G401 (cell line): ENCODE measurements around the gene RAB12. TPM values are rescaled to one million over a fixed set of nuclear protein-coding genes. Genes with fewer than 3 reads are reported as not detected.
"Not testable (repeated sequence)": the region's sequence is repeated elsewhere in the genome, so short reads cannot be mapped to it uniquely, and the experiment has no call there.

ENCODE experiments used
- DNase-seq: peaks from one replicate; pipeline ENCODE4 v3.0.0-alpha.2; 2015; ENCODE audit warnings: low spot score
- in situ Hi-C: cut with HindIII; loops from 2 replicates; pipeline ENCODE4 v1.10.0; 2016; ENCODE audit warnings: low sequenced_read_pairs, mixed read lengths
- total RNA-seq: library from RNA; depleted of rRNA; stranded (reverse); fragments of >200 nt; shearing (Covaris generic); gene quantifications from 2 replicates; pipeline ENCODE4 v1.2.3, GENCODE V29; 2014

The RAB12 gene
- total RNA-seq, 1 experiment from 2014 or later: 20.3 TPM

DNA sequence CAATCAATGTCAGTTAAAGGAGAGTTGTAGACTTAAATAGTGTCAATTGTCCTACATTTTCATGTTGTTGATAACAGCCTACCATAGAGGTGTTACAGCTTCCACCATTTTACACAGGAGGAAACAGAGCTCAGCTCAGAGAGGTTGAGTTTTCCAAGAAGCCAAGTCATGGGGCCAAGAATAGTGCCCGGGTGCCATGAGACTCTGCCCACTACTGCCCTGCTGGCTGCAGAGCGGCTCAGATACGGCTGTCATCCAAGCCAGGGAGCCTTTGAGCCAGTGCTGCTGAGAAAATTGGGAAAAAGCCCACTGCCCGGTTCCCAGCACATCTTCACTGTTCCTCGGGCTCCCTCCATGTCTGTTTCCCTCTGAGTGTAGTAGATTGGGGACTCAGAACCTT is 22.0 kb downstream of the RAB12 start:
- DNase-seq: peak; percentile 29
- in situ Hi-C loops: no loop called here

DNA sequence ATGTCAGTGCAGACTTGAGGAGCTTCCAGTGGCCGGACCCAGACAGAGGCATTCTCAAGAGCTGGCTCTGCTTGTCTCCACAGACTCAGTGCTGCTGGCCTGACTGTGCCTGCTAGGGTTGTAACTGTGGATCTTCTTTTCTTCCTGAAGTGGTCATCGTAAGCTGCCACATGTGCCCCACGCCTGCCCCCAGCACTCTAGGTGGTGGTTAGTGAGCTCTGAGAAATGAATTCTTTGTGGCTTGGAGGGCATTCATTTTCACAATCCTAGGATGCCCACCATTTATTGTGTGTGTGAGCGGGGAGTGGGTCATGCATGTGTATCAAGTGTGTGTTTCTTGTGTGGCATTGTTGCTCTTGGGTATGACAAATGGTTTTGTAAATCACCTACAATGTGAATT is 23.1 kb downstream of the RAB12 start:
- no peak for DNase-seq
- in situ Hi-C loops: no loop called here

DNA sequence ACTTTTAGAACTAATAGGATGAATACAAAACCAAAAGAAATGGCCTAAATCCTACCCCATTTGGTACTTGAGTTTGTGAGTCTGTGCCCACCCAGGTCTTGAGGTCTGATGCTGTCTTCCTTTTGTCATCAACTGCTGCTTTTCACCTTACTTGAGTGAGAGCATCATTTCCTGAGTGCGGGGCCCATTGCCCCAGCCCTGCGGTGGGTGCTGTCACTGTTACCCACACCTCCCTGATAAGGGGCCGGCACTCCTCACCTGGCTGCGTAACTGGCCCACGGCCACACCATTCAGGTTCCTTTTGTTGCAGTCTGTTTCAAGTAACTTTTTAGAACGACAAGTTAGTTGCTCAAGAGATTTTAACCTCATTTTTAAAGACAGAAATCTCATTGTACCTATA is 25.3 kb downstream of the RAB12 start:
- in situ Hi-C loops: no loop called here

DNA sequence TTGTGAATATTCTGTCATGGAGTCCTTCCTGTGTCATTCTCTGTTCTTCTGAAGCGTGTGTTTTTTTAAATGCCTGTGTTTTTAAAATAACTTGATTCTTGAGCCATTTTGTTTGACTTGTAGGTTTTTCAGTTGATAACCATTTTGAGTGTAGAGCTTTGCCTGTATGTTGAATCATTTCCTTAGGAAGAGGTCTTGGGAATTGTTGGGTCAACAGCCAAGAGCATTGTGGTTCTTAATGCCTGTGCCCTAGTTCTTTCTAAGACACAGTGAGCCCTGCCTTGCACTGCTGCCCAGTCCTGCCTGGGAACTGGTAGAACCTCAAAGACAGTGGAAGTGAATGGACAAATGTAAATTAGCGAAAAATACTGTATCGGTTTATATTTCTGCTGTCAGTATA is 25.9 kb downstream of the RAB12 start:
- in situ Hi-C loops: no loop called here
- no peak for DNase-seq

More for the DNA sequence above, 25.3 kb downstream of the RAB12 start:
- DNase-seq: no peak

DNA sequence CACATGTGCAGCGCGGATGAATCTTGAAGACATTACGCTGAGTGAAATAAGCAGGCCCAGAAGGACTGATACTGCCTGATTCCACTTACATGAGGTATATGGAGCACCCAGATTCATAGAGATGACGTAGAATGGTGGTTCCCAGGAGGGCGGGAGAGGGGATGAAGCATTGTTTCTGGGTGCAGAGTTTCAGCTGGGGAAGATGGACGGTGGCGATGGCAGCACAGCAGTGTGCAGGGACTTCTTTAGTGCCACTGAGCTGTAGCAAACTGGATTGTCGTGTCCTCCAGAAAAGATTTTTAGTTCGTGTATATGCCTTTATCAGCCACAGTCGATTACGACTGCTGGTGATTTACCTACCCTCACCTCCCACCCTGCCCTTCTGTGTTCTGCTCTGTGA is 30.5 kb downstream of the RAB12 start:
- DNase-seq: no peak
- in situ Hi-C loops: no loop called here

DNA sequence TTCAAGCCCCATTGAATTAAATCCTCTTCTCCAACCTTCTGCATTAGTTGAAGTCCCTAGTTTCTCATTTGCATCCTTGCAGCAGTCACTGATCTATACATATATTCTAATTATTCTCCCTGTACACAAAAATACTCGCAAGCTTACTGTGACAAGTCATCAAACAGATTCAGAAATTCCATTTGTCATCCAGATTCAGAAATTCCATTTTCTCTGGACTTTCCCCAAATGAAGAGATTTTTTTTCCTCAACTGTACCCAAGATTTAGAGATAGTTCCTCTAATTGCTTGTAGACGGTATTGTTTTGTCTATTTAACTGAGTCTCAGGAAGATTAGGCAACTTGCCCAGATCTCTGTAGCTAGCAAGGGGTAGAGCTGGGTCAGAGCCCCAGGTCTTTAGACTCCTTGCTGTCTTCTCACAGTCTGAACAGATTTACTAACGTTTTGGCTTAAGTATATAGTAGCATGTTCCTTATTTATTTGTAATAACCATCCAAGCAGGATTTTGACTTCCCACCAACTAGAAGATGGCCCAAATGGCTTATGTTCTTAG is 34.2 kb downstream of the RAB12 start:
- in situ Hi-C loops: no loop called here
- peak; percentile 35 for DNase-seq

DNA sequence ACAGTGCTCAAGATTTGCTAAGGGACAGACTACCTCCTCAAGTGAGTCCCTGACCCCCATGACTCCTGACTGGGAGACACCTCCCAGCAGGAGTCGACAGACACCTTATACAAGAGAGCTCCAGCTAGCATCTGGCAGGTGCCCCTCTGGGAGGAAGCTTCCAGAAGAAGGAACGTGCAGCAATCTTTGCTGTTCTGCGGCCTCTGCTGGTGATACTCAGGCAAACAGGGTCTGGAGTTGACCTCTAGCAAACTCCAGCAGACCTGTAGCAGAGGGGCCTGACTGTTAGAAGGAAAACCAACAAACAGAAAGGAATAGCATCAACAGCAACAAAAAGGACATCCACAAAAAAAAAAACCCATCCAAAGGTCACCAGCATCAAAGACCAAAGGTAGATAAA is 38.1 kb downstream of the RAB12 start:
- in situ Hi-C loops, DNase-seq: not testable (repeated sequence)

DNA sequence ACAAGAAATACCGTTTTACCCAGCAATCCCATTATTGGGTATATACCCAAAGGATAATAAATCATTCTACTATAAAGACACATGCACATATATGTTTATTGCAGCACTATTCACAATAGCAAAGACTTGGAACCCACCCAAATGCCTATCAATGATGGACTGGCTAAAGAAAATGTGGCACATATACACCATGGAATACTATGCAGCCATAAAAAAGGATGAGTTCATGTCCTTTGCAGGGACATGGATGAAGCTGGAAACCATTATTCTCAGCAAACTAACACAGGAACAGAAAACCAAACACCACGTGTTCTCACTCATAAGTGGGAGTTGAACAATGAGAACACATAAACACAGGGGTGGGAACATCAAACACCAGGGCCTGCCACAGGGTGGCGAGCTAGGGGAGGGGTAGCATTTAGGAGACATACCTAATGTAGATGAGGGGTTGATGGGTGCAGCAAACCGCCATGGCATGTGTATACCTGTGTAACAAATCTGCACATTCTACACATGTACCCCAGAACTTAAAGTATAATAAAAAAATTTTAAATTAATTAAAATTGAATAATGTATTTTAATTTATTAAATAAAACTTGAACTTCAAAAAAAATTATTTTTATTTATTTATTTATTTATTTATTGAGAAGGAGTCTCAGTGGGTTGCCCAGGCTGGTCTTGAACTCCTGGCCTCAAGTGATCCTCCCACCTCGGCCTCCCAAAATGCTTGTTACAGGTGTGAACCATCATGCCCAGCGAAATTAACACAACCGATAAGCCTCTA is 42.4 kb downstream of the RAB12 start:
- DNase-seq, in situ Hi-C loops: not testable (repeated sequence)

DNA sequence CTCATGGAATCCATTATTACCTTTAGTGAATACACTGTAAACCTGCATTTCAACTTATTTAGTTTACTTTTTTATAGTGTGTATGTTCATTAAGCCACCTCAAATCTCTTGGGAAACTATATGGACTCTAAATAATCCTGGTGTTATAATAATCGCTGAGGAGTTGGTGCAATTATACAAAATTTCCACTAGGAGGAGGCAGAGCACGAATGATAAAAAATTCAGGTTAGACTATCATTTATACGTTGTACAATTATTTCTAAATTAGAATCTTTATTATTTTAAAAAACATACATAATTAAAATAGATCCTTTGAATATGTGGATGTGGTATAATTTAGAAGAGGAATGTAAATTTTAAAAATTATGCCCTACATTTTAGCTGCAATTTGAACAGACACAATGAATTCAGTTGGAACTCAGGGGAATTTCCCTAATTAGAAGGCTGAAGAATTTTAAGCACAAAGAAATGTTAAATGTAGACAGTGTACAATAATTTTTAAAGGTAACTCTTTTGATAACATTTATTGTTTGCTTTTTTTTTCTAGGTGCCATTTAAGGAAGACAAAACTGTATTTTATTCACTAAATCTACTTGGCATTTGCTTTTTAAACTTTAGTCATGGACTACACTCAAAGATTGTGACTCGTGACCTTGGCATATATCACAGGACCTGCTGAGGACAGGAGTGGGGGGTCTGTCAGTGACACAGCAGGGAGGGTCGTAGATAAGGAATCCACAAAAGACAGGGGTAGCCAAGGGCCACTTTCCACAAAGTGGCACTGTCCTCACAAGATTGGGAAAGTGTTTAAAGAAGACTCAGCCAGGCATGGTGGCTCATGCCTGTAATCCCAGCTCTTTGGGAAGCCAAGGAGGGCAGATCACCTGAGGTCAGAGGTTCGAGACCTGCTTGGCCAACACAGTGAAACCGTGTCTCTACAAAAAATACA is 45.5 kb downstream of the RAB12 start:
- DNase-seq: peak; percentile 69
- in situ Hi-C loops: no loop called here

DNA sequence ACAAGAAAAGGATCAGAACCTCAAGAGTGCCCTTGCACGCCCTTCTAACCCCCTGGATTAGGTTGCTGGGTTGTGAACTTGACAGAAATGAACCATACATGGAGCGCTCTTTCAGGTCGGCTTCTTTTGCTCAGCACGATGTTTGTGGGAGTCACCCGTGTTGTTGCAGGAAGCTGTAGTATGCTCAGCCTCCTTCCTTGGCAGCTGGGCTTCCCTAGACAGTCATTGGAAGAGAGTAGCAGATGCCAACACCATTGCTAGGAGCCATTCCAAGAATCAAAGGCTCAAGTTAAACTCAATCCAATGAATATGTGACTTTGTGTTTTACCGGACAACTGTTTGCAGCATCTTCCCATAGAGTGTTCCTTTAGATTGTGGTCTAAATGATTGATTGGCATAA is 47.0 kb downstream of the RAB12 start:
- DNase-seq: no peak
- in situ Hi-C loops: no loop called here

DNA sequence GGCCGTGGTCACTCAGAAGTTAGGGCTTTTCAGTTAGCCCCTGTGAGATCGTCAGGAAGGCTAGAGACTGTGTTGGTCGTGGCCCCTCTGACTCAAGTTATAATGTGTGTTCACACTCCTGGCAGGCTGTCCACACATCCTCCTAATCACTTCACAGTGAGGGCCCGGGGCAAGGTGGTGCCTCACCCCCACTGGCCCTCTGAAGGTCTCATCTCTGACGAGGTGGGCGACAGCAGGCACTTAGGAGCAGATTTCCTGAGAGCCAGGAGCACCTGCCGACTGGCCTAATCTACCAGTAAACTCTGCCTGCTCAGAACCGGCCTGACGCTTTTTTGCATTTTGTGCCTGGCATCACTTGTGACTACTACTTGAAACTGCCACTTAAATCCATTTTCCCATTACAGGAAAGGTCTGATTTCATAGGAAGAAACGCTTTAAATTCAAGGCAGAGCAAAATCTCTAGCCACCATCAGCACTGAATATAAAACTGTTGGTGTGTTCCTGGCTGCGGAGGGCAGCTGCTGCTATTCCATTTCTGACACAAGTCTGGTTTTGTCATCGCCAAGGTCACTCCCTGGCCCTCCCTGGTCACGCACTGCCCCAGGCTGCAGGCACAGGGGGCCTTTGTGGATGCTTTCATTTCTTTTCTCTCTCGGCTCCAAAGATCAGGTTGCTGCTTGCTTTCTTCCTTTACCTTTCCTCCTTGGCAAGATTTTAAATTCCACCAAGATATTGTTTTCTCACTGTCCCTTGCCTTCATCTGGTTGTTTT is 48.0 kb downstream of the RAB12 start:
- in situ Hi-C loops: no loop called here
- DNase-seq: peak; percentile 48

DNA sequence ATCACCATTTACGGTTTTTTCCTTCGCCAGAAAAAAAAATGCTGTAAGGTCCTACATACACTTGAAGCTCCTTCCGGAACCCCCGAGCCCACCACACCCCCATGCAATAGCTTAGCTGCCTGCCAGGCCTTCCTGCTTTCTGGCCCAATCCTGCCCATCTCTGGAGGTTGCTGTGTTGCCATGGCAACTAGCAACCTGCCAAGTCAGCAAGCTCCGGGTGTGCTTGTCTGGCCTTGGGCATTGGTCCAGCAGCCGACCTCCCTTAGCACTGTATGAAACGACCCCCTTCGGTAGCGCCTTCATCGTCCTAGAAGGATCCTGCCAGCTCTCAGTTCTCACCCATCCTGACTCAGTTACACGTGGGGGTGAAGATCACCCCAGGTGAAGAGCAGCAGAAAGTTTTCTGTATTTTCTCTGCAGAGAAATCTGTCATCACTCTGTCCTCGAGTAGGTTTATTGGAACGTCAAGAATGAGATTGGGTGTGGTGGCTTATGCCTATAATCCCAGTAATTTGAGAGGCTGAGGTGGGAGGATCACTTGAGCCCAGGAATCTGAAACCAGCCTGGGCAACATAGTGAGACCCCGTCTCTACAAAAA is 48.7 kb downstream of the RAB12 start:
- peak; percentile 83 for DNase-seq
- in situ Hi-C loops: no loop called here

DNA sequence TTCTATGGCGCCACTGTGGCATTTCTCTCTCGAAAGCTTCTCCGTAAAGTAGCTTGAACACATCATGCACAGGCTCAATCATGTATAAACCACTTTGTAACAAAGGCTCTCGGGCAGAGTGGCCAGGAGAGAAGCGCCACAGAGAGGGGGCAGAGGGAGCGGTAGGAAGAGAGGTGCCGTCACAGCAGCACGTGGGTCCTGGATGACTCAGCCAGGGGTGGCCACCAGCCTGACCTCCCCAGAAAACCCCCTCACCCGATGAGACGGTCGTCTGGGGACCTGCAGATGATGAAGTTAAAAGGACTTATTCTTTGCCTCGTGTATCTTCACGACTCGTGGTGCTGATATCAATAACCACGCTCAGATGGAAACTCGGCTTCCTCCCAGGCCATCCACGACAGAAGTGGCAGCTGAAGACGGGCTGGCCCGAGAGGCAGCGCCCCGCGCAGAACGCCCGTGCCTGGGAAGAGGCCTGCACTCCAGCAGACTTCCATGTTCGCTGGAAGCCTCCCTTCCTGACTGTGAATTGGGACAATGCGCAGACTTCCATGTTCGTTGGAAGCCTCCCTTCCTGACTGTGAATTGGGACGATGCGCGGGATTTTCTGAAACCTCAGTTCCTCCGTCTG is 49.7 kb downstream of the RAB12 start:
- in situ Hi-C loops: no loop called here
- no peak for DNase-seq

DNA sequence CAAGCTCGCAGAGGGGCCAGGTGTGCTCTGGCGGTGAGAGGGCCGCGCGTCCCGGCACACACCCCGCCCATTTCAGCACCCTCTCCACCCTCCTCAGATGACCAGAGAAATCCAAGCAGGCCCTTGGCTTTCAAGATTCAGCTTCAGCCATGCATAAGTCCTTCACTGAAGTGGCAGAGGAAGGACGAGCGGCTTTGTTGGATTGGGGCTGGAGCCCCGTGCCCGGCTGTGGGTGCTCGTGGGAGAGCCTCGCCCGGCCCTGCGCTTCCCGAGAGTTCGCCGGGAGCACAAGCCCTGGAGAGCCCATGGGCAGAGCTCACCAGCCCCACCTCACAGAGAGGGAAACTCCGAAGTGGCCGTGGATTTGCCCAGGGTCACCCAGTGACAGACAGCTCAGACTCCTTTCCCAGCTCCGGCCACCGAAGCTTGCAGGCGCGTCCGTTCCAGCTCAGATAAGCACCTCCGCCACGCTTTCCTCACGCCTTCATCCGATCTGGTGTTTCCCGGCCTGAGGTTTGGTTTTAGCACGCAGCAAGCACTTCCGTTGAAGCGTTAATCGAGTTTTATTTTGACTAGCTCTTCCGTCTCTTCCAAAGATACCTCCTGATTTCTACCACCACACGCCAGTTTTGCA is 50.5 kb downstream of the RAB12 start:
- no peak for DNase-seq
- in situ Hi-C loops: no loop called here

DNA sequence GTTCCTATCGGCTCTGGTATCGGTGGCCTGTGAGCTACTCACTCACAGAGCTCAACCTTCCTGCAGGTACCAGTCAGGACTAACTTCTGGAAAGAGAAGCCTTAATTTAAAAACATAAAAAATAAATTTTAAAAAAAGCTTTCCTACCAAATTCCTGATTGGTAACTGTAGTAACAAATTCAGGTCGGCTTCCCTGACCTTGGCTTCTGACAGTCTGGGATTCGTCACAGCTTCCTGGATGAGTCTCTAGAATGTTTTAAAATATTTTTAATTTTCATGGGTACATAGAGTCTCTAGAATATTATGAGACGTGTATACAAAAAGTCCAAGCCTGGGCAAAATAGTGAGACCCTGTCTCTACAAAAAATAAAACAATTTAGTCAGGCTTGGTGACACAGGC is 51.1 kb downstream of the RAB12 start:
- in situ Hi-C loops: no loop called here
- DNase-seq: no peak

DNA sequence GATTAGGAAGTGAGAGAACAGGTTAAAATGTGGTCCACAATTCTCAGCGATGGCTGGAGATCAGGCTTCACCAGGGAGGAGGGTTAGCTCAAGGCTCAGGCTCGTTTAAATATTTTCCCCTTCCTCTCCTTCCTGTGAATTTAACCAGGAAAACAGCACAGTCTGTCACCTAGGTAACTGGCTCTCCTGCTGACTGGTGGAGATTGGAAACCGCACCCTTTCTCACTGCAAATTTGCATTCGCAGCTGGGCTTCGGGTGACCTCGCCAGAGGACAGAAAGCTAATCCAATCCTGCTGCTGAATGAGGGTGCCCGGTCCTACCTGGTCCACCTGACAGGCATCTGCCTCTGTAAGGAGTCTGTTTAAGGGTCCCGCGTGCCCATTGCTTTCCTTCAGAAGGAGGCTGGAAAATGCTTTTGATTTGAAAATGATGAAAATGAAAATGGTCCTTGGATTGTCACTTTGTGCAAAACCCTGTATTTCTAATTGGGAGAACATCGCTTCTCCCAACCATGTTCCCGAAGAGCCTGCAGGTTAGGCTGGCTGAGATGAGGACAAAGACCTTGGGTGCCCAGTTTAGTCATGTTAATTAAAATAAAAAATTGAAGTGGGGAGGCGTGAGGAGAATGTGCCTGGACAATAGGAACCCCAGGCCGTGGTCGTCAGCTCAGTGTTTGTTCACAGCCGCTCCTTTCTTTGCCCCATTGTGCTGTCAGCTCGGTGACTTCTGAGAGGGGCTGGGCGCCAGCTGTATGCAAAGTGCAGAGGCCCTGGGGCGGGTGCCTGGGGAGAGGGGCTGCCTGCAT is 52.7 kb downstream of the RAB12 start:
- peak; percentile 70 for DNase-seq
- in situ Hi-C loops: no loop called here

DNA sequence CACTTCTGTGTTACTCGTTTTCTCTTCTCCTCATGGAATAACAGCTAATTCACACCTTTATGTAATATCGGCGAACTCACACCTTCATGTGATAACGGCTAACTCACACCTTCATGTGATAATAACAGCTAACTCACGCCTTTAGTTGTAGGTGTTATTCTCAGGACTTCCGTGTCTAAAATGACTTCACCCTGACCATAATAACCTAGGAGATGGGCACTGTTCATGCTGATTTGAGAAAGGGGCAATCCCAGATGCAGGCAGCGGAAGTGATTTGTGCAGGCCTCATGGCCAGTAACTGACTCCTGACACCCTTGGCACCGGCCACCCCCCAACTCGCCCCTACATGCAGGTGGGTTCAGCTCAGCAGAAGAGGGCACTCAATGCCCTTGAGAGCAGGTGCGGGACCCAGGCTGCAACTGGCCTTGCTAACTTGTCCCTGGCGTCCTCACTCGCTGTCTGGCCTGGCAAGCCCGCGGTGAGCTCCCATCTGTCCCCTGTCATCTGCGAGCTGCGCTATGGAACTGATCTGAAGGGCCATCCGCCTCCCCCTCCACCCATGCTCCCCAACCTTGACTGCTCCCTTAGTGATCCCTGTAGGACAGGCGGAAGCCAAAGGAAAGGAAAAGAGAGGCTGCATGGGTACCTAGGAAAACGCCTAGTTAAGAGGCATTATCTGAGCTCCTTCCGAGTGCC is 53.5 kb downstream of the RAB12 start:
- in situ Hi-C loops: no loop called here

More for the DNA sequence above, 53.5 kb downstream of the RAB12 start:
- peak; percentile 88 for DNase-seq
